OCI-LY1 (cell line): Measurements from ENCODE around the gene GRB14.

ENCODE experiments used
- EZH2 ChIP-seq: fragments of 200-600 bp; sonication (generic), shearing (Covaris generic); IDR thresholded peaks from 2 replicates; pipeline ENCODE4 v1.8.0; 2017; ENCODE audit warnings: borderline replicate concordance, mixed run types, mild to moderate bottlenecking, antibody characterized with exemption, low read length, moderate library complexity, mixed read lengths
- TF ChIP-seq, protein P1 (sequence below): fragments of 200-600 bp; sonication (generic), shearing (Covaris generic); IDR thresholded peaks from 2 replicates; pipeline ENCODE4 v1.5.1; 2017; ENCODE audit warnings: mild to moderate bottlenecking, antibody characterized with exemption, low read length, moderate library complexity, mixed read lengths

DNA sequence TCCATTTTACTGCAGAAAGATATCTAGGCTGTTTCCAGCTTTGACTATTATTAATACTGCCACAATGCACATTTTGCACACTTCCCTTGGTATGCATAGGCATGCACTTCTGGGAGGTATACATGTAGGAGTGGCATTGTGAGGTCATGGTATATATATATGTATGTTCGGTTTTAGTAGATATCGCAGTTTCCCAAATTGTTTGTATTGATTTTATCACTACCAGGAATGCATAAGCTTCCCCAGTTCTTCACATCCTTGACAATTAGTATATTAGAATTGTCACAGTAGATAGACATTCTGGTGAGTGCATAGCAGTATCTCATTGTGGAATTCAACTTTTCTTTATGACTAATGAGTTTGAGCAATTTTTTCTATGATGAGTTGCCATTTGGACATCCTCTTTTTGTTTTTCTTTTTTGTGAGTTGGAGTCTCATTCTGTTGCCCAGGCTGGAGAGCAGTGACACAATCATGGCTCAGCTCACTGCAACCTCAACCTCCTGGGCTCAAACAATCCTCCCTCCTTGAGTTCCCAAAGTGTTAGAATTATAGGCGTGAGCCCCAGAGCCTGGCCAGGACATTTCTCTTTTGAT lies 4.2 kb upstream of the GRB14 start:
- TF ChIP-seq, protein P1, sequence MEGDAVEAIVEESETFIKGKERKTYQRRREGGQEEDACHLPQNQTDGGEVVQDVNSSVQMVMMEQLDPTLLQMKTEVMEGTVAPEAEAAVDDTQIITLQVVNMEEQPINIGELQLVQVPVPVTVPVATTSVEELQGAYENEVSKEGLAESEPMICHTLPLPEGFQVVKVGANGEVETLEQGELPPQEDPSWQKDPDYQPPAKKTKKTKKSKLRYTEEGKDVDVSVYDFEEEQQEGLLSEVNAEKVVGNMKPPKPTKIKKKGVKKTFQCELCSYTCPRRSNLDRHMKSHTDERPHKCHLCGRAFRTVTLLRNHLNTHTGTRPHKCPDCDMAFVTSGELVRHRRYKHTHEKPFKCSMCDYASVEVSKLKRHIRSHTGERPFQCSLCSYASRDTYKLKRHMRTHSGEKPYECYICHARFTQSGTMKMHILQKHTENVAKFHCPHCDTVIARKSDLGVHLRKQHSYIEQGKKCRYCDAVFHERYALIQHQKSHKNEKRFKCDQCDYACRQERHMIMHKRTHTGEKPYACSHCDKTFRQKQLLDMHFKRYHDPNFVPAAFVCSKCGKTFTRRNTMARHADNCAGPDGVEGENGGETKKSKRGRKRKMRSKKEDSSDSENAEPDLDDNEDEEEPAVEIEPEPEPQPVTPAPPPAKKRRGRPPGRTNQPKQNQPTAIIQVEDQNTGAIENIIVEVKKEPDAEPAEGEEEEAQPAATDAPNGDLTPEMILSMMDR, result no peak
- no peak for TF ChIP-seq EZH2
